Gastroesophageal sphincter (tissue), 4 donors: Measurements from ENCODE around the gene DCP2. TPM values are rescaled to one million over a fixed set of nuclear protein-coding genes. Genes with fewer than 3 reads are reported as not detected.

Experiments used
- ATAC-seq: fragments of 150-250 bp; one replicate; pipeline ENCODE4 v1.9.1; 2016; ENCODE audit warnings: mild to moderate bottlenecking, moderate library complexity
- H3K27ac ChIP-seq, 4 donors: fragments of 200-600 bp; sonication (generic) in 3 of 4; 1 replicate in 3 of 4; 2 replicates in 1 of 4; pipeline ENCODE4 v1.5.1; 2016 to 2019
- H3K27me3 ChIP-seq: fragments of 200-600 bp; sonication (generic); one replicate; pipeline ENCODE4 v1.5.1; 2019
- H3K36me3 ChIP-seq, 2 donors: fragments of 200-600 bp; sonication (generic); one replicate each; pipeline ENCODE4 v1.5.1; 2019; ENCODE audit warnings: control low read depth in 1 of 2
- H3K4me1 ChIP-seq, 3 donors: fragments of 200-600 bp; sonication (generic); 1 replicate in 2 of 3; 2 replicates in 1 of 3; pipeline ENCODE4 v1.5.1; 2016 to 2019; ENCODE audit warnings: control low read depth in 2 of 3
- H3K4me3 ChIP-seq, 2 donors: fragments of 200-600 bp; sonication (generic); one replicate each; pipeline ENCODE4 v1.5.1; 2019; ENCODE audit warnings: mild to moderate bottlenecking in 1 of 2, moderate library complexity in 1 of 2
- H3K9me3 ChIP-seq, 3 donors: fragments of 200-600 bp; sonication (generic); one replicate each; pipeline ENCODE4 v1.5.1; 2017 to 2019; ENCODE audit warnings: control low read depth in 2 of 3
- EP300 ChIP-seq: sonication (generic); formaldehyde crosslinking; IDR thresholded peaks from one replicate; pipeline ENCODE4 v1.6.1; 2017; ENCODE audit warnings: antibody characterized with exemption, mild to moderate bottlenecking
- POLR2A ChIP-seq, 2 donors: fragments of 450-650 bp; IDR thresholded peaks; one replicate each; pipeline ENCODE4 v1.6.1; 2017; ENCODE audit warnings: antibody characterized with exemption in 2 of 2, mild to moderate bottlenecking in 2 of 2, moderate library complexity in 1 of 2
- POLR2AphosphoS5 ChIP-seq: sonication (generic); formaldehyde crosslinking; IDR thresholded peaks from one replicate; pipeline ENCODE4 v1.6.1; 2017; ENCODE audit warnings: antibody characterized with exemption
- WGBS, 2 donors: methylation state at CpG; one replicate each; pipeline ENCODE4 v1.1.5; 2018; ENCODE audit warnings: low coverage in 1 of 2; 5-methylcytosine and 5-hydroxymethylcytosine counted together
- total RNA-seq, 4 donors: library from RNA; depleted of rRNA; stranded (reverse); fragments of >200 nt; gene quantifications; one replicate each; pipeline ENCODE4 v1.1.0, GENCODE V29; 2016
- TF ChIP-seq, protein P1 (sequence below), 4 experiments: fragments of 200-600 bp in 2 of 4; fragments of 450-650 bp in 2 of 4; sonication (generic) in 1 of 4; IDR thresholded peaks; one replicate each; pipeline ENCODE4 v1.5.1; 2017 to 2019; ENCODE audit warnings: antibody characterized with exemption in 4 of 4, mild to moderate bottlenecking in 2 of 4, moderate library complexity in 2 of 4

The DCP2 gene
- total RNA-seq, 4 donors from 2014 or later = 13.2 to 37.6 (median 24.9) TPM

DNA sequence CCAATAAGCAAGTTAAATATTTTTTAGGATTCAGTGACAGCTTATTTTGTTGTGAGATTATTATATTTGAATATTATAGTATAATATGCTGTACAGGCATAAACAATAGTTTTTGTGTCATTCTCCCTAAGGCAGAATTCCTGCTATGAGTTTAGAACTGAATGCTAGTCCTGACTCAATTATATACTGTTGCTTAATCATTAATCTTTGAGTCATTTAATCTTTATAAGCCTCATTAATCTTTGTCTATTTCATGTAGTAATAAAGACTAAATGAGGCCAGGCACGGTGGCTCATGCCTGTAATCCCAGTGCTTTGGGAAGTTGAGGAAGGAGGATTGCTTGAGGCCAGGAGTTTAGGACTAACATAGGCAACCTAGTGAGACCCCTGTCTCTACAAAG lies 3.6 kb upstream of the DCP2 start:
- TF ChIP-seq, protein P1, sequence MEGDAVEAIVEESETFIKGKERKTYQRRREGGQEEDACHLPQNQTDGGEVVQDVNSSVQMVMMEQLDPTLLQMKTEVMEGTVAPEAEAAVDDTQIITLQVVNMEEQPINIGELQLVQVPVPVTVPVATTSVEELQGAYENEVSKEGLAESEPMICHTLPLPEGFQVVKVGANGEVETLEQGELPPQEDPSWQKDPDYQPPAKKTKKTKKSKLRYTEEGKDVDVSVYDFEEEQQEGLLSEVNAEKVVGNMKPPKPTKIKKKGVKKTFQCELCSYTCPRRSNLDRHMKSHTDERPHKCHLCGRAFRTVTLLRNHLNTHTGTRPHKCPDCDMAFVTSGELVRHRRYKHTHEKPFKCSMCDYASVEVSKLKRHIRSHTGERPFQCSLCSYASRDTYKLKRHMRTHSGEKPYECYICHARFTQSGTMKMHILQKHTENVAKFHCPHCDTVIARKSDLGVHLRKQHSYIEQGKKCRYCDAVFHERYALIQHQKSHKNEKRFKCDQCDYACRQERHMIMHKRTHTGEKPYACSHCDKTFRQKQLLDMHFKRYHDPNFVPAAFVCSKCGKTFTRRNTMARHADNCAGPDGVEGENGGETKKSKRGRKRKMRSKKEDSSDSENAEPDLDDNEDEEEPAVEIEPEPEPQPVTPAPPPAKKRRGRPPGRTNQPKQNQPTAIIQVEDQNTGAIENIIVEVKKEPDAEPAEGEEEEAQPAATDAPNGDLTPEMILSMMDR (IDR thresholded peaks at IDR 0.05) = no peak
- TF ChIP-seq POLR2A (IDR thresholded peaks at IDR 0.05) (no peak), POLR2AphosphoS5 (no peak), EP300 (no peak)
- Histone ChIP-seq H3K9me3 (no peaks in the 10 kb centered on the region), H3K36me3 (no peaks in the 10 kb centered on the region), H3K27me3 (no peaks in the 10 kb centered on the region), H3K4me1 (peaks cover 0 to 13% (median 6%) of the 10 kb centered on the region in 3 donors), H3K27ac (no peak overlapping the region), H3K4me3 (no peak overlapping the region)
- 29 to 100% methylated on average over 1 of the region's 1 CpG for WGBS, 2 donors
- ATAC-seq = no peak

DNA sequence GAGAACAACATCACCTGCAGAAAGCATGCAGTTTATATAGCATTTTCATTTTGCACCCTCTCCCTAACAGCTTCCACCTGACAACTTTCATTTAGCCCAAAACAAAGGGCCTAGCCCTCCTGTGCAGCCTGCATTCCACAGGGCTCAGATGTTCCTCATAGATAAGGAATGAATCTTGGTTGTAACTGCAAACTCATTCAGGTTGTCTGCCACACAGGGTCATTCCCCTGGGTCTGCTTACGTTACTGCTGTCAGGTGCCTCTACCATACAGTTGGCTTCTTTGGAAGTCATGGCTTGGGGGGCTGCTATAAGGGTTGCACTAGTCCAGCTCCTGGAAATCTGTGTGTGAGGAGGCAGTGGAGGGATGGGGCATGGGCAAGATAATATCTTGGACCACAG lies 2.7 kb upstream of the DCP2 start:
- WGBS, 2 donors = no CpG with 5 or more reads among the region's 1 CpG
- TF ChIP-seq, protein P1 (IDR thresholded peaks at IDR 0.05) = no peak
- no peak for TF ChIP-seq EP300
- TF ChIP-seq POLR2A (IDR thresholded peaks at IDR 0.05) = no peak
- TF ChIP-seq POLR2AphosphoS5 = no peak
- Histone ChIP-seq H3K36me3 (no peaks in the 10 kb centered on the region), H3K4me3 (no peak overlapping the region), H3K27ac (no peak overlapping the region), H3K27me3 (no peaks in the 10 kb centered on the region), H3K4me1 (peaks cover 0 to 21% (median 7%) of the 10 kb centered on the region in 3 donors), H3K9me3 (no peaks in the 10 kb centered on the region)
- no peak for ATAC-seq

DNA sequence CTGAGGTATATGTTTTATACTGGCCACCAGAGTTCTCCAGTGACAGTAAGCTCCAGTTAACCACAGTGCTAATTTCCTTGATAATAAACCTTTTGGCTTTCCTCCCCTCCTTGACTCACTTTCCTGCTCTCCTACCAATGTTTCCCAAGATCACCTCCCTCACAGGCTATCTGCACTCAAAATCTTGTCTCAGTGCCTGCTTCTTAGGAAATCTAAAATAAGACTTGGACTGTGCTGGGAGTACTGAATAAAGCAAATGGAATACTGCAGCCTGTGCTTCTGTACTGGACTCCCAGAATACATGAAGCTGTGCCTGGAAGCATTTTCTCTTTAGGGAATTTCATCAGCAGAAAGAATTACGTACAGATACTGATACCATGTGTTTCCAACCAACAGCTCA lies 1.7 kb upstream of the DCP2 start:
- ATAC-seq = no peak
- Histone ChIP-seq H3K27ac (no peak overlapping the region), H3K27me3 (no peaks in the 10 kb centered on the region), H3K9me3 (no peaks in the 10 kb centered on the region), H3K36me3 (no peaks in the 10 kb centered on the region), H3K4me3 (no peak overlapping the region), H3K4me1 (peaks cover 0 to 31% (median 7%) of the 10 kb centered on the region in 3 donors)
- WGBS, 2 donors = 50 to 91% methylated on average over 1 of the region's 1 CpG
- no peak for TF ChIP-seq POLR2AphosphoS5
- no peak for TF ChIP-seq POLR2A (IDR thresholded peaks at IDR 0.05)
- no peak for TF ChIP-seq EP300
- TF ChIP-seq, protein P1 (IDR thresholded peaks at IDR 0.05) = no peak

DNA sequence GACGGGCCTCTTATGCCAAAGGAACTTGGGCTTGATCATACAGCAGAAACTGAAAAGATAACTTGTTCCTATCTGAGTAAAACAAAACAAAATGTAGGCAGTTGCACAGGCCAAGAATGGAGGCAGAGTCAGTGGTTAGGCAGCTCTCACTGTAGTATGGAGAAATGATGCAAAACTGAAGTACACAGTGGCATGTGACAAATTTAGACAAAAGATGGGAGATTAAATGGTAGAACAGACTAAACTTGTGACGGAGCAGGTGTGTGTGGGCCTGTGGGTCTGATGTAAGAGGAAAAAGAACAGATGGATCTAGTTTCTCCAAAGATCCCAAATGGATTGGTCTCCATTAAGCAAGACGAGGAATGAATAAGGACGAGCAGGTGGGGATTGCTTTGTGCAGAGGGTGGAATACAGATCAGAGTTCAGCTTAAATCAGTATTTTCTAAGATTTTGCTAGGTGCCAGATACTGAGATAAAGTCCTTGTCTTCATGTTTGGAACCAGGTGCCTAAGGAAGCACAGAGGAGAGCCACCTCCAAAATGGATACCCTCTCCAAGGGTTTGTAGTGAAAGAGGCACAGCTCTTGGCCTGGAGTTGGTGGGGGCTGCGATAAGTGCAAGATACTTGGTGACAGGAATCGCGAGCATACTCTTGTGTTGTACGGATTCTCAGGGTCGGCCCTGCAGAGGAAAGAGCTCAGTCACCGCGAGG lies 722 bp upstream of the DCP2 start:
- H3K9me3 ChIP-seq = no peaks in the 10 kb centered on the region
- 31 to 79% methylated on average over 4 to 11 of the region's 11 CpGs for WGBS, 2 donors
- H3K4me3 ChIP-seq = peak overlapping the region; percentile 62 to 97
- peak overlapping the region; percentile 4 to 94 (median 88) for H3K27ac ChIP-seq
- no peaks in the 10 kb centered on the region for H3K27me3 ChIP-seq
- no peak for ATAC-seq
- H3K4me1 ChIP-seq = peaks cover 0 to 41% (median 7%) of the 10 kb centered on the region in 3 donors
- TF ChIP-seq POLR2AphosphoS5 (no peak), EP300 (no peak), POLR2A (IDR thresholded peaks at IDR 0.05) (no peak)
- TF ChIP-seq, protein P1 (IDR thresholded peaks at IDR 0.05) = no peak
- H3K36me3 ChIP-seq = no peaks in the 10 kb centered on the region

DNA sequence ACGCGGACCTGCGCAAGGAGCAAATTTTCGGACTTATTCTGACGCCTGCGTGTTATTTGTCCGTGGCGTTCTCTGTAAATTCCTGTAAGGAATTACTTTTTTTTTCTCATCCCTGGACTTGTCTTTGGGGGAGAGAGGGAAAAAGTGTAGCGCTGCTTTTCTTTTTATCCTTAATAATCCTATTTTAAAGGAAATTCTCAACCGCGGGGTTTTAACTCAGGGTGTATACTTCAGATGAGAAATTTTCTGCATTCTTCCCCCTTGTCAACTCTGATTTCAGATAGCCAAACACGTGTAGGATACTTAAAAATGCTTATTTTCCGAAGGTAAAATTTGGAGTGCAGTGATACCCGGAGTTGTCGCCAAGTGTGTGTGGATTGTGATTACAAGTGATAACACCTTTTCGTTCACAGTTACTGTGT lies 853 bp downstream of the DCP2 start:
- no peaks in the 10 kb centered on the region for H3K36me3 ChIP-seq
- no peaks in the 10 kb centered on the region for H3K27me3 ChIP-seq
- no peak for ATAC-seq
- TF ChIP-seq, protein P1 (IDR thresholded peaks at IDR 0.05) = no peak
- TF ChIP-seq POLR2AphosphoS5 (no peak), EP300 (no peak), POLR2A (IDR thresholded peaks at IDR 0.05) (no peak)
- no peaks in the 10 kb centered on the region for H3K9me3 ChIP-seq
- H3K4me1 ChIP-seq = peaks cover 0 to 44% (median 7%) of the 10 kb centered on the region in 3 donors
- 0% methylated on average over 16 of the region's 16 CpGs for WGBS, 2 donors
- H3K4me3 ChIP-seq = peak overlapping the region; percentile 62 to 97
- peak overlapping the region; percentile 36 to 94 (median 88) for H3K27ac ChIP-seq
